ES-I3 (cell line): ENCODE measurements around the gene C1QTNF1.

Experiments
- H3K36me3 ChIP-seq: 2 replicates; pipeline ENCODE4 v1.6.1; 2013; ENCODE audit warnings: mild to moderate bottlenecking, low read length, control low read depth, moderate library complexity; ENCODE audit not compliant: insufficient read depth
- H3K4me1 ChIP-seq: 2 replicates; pipeline ENCODE4 v1.6.1; 2013; ENCODE audit warnings: mild to moderate bottlenecking, control low read depth, low read length; ENCODE audit not compliant: insufficient read depth
- H3K9ac ChIP-seq: 2 replicates; pipeline ENCODE4 v1.6.1; 2013; ENCODE audit warnings: low read depth, mild to moderate bottlenecking, low read length, moderate library complexity
- H3K9me3 ChIP-seq: 2 replicates; pipeline ENCODE4 v1.6.1; 2013; ENCODE audit warnings: mild to moderate bottlenecking, low read length, moderate library complexity; ENCODE audit not compliant: control insufficient read depth, insufficient read depth

Gene C1QTNF1

GRCh38 chr17:79043191-79043930, 19.4 kb downstream of the C1QTNF1 start:
- Histone ChIP-seq H3K4me1 (peaks cover 4% of the 10 kb centered on the region; the same call in 1 of the 2 replicates), H3K9ac (no peak overlapping the region), H3K36me3 (no peaks in the 10 kb centered on the region), H3K9me3 (no peaks in the 10 kb centered on the region)

GRCh38 chr17:79043931-79044320, 20.0 kb downstream of the C1QTNF1 start:
- H3K36me3 ChIP-seq: no peaks in the 10 kb centered on the region
- H3K9ac ChIP-seq: no peak overlapping the region
- peaks cover 4% of the 10 kb centered on the region; the same call in 1 of the 2 replicates for H3K4me1 ChIP-seq
- H3K9me3 ChIP-seq: no peaks in the 10 kb centered on the region

- peaks cover 4% of the 10 kb centered on the region; the same call in 1 of the 2 replicates for H3K4me1 ChIP-seq
- no peaks in the 10 kb centered on the region for H3K36me3 ChIP-seq
- no peaks in the 10 kb centered on the region for H3K9me3 ChIP-seq
- H3K9ac ChIP-seq: no peak overlapping the region
These were observed 20.5 kb downstream of the C1QTNF1 start for GRCh38 chr17:79044462-79044861.

- no peaks in the 10 kb centered on the region for H3K9me3 ChIP-seq
- peaks cover 4% of the 10 kb centered on the region; the same call in 1 of the 2 replicates for H3K4me1 ChIP-seq
- H3K9ac ChIP-seq: no peak overlapping the region
- H3K36me3 ChIP-seq: no peaks in the 10 kb centered on the region
These were observed 21.2 kb downstream of the C1QTNF1 start for GRCh38 chr17:79045001-79045729.

GRCh38 chr17:79045842-79046196, 21.9 kb downstream of the C1QTNF1 start:
- H3K36me3 ChIP-seq: no peaks in the 10 kb centered on the region
- no peak overlapping the region for H3K9ac ChIP-seq
- H3K4me1 ChIP-seq: peaks cover 4% of the 10 kb centered on the region; the same call in 1 of the 2 replicates
- no peaks in the 10 kb centered on the region for H3K9me3 ChIP-seq

- H3K4me1 ChIP-seq: peaks cover 4% of the 10 kb centered on the region; the same call in 1 of the 2 replicates
- no peaks in the 10 kb centered on the region for H3K36me3 ChIP-seq
- H3K9me3 ChIP-seq: no peaks in the 10 kb centered on the region
- H3K9ac ChIP-seq: no peak overlapping the region
These were observed 22.4 kb downstream of the C1QTNF1 start for GRCh38 chr17:79046197-79046915.

GRCh38 chr17:79046916-79047280, 22.9 kb downstream of the C1QTNF1 start:
- Histone ChIP-seq H3K9ac (no peak overlapping the region), H3K9me3 (no peaks in the 10 kb centered on the region; the same call in 1 of the 2 replicates), H3K4me1 (peaks cover 4% of the 10 kb centered on the region; the same call in 1 of the 2 replicates), H3K36me3 (no peaks in the 10 kb centered on the region)

- Histone ChIP-seq H3K9ac (no peak overlapping the region), H3K9me3 (no peaks in the 10 kb centered on the region; the same call in 1 of the 2 replicates), H3K36me3 (no peaks in the 10 kb centered on the region), H3K4me1 (peaks cover 4% of the 10 kb centered on the region; the same call in 1 of the 2 replicates)
These were observed 23.4 kb downstream of the C1QTNF1 start for GRCh38 chr17:79047291-79047920.

GRCh38 chr17:79047923-79048825, 24.2 kb downstream of the C1QTNF1 start:
- Histone ChIP-seq H3K9me3 (no peaks in the 10 kb centered on the region; the same call in 1 of the 2 replicates), H3K4me1 (peaks cover 4% of the 10 kb centered on the region; the same call in 1 of the 2 replicates), H3K9ac (no peak overlapping the region), H3K36me3 (no peaks in the 10 kb centered on the region)

- no peaks in the 10 kb centered on the region for H3K36me3 ChIP-seq
- H3K9ac ChIP-seq: no peak overlapping the region
- H3K9me3 ChIP-seq: peaks cover under 1% of the 10 kb centered on the region
- H3K4me1 ChIP-seq: peaks cover 4% of the 10 kb centered on the region; the same call in 1 of the 2 replicates
These were observed 25.1 kb downstream of the C1QTNF1 start for GRCh38 chr17:79048826-79049755.

- H3K9ac ChIP-seq: no peak overlapping the region
- peaks cover 4% of the 10 kb centered on the region; the same call in 1 of the 2 replicates for H3K4me1 ChIP-seq
- H3K36me3 ChIP-seq: no peaks in the 10 kb centered on the region
- peaks cover 6% of the 10 kb centered on the region for H3K9me3 ChIP-seq
These were observed 25.9 kb downstream of the C1QTNF1 start for GRCh38 chr17:79049821-79050220.

GRCh38 chr17:79050551-79050950, 26.6 kb downstream of the C1QTNF1 start:
- H3K9me3 ChIP-seq: peaks cover 9% of the 10 kb centered on the region
- no peak overlapping the region for H3K9ac ChIP-seq
- H3K4me1 ChIP-seq: peaks cover 4% of the 10 kb centered on the region; the same call in 1 of the 2 replicates
- no peaks in the 10 kb centered on the region for H3K36me3 ChIP-seq
